LNCAP (cell line): ENCODE results near the gene RUNX3.

Experiments
- CTCF ChIP-seq: fragments of 450-650 bp; IDR thresholded peaks from 2 replicates; pipeline ENCODE4 v1.5.1; 2017; ENCODE audit warnings: mild to moderate bottlenecking

The RUNX3 gene

GRCh38 chr1:24910210-24910609 is 19.9 kb downstream of the RUNX3 start:
- no peak for TF ChIP-seq CTCF

- TF ChIP-seq CTCF = no peak
These were observed 20.6 kb downstream of the RUNX3 start for GRCh38 chr1:24909388-24909898.

GRCh38 chr1:24908591-24909259 is 21.4 kb downstream of the RUNX3 start:
- no peak for TF ChIP-seq CTCF

- no peak for TF ChIP-seq CTCF
These were observed 23.2 kb downstream of the RUNX3 start for GRCh38 chr1:24906760-24907490.

GRCh38 chr1:24905979-24906720 is 23.9 kb downstream of the RUNX3 start:
- TF ChIP-seq CTCF = no peak

- no peak for TF ChIP-seq CTCF
These were observed 24.6 kb downstream of the RUNX3 start for GRCh38 chr1:24905355-24905978.

- TF ChIP-seq CTCF = no peak
These were observed 25.2 kb downstream of the RUNX3 start for GRCh38 chr1:24904731-24905354.
